HG02798 (cell line): Measurements from ENCODE around the gene PPT2.
"Not testable (repeated sequence)": the region's sequence is repeated elsewhere in the genome, so short reads cannot be mapped to it uniquely, and the experiment has no call there.

Experiments used
- ATAC-seq: cut with Tn5 transposase; IDR thresholded peaks from one replicate; pipeline ENCODE4 v1.9.1; 2021; ENCODE audit warnings: mild to moderate bottlenecking; ENCODE audit not compliant: unreplicated experiment, poor library complexity

PPT2 gene

GRCh38 chr6:32200711-32201475 is 47.0 kb downstream of the PPT2 start:
- no peak for ATAC-seq

- no peak for ATAC-seq
Measured at GRCh38 chr6:32202186-32202585, 48.2 kb downstream of the PPT2 start.

DNA sequence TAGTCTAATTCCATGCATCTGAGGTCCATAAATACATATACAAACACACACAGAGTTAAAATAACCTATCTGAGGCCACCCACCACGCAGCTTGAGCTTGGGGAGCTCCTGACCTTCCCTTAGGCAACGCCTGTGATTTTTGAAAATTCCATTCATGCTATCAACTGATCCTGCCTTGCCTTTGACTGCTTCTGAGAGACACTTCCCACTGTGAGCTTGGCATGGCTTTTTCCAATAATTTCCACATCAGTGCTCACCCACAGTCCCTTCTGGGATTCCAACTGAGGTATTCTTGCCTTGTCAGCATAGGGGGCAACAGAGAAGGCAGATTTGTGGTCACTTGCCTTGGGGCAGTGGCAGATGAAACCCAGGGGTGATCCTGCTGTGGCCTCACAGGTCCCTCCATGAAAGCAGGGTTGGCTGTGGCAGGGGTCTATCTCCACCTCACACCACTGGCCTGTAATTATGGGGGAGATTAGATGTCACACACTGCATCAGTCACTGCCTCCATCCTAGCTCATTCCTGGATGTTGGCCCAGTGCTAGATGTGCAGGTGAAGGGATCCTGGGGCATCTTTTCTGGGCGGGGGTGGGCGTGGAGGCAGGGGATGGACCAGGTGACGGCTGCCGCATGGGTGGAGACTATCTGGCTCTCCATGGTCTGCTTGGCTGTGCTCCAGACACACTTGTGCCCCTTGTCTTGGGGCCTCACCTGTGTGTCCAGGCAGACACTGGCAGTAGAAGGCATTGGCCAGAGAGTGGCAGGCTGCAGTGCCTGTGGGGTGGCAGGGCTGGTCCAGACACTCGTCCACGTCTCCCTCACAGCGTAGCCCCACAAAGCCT is 49.7 kb downstream of the PPT2 start:
- no peak for ATAC-seq

GRCh38 chr6:32204268-32204715 is 50.4 kb downstream of the PPT2 start:
- ATAC-seq = no peak

DNA sequence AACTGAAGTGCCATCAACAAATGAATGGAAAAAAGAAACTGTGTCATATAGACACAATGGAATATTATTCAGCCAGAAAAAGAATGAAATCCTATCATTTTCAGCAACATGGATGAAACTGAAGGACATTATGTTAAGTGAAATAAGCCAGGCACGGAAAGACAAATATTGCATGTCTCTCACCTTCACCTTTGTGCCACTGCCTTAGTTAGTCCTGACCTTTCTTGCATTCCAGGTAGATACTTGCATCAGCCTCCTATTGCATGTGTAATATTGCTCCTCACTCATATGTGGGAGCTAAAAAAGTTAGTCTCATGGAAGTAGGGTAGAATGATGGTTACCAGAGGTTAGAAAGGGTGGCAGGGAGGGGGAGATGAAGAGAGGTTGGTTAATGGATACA is 55.1 kb downstream of the PPT2 start:
- ATAC-seq = no peak

DNA sequence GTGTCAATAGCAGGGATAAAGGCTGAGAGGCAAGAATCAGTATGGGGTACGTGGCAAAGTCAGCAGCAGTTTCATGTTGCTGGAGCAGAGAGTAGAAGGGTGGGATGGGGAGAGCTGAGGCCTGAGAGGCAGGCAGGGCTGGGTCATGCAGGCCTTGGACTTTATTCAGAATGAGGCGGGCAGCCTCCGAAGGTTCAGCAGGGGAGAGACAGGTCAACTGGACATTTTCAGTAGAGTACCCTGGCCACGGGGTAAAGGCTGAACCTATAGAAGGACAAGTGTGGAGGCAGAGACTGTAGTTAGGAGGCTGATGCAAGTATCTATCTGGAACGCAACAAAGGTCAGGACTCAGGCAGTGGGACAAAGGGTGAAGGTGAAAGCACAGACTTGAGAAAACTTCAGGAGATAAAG is 56.3 kb downstream of the PPT2 start:
- no peak for ATAC-seq

DNA sequence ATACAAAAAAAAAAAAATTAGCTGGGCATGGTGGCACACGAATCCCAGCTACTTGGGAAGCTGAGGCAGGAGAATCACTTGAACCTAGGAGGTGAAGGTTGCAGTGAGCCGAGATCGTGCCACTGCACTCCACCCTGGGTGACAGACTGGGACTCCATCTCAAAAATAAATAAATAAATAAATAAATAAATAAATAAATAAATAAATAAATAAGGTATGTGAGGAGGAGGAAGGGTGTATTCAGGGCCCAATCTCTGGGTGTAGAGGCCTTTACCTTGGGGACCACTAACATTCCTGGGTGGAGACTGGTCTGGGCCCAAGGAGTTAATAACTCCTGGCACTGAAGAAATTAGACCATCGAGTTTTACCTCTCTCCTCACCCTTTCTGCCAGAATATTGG is 57.5 kb downstream of the PPT2 start:
- not testable (repeated sequence) for ATAC-seq

- ATAC-seq = no peak
Measured at GRCh38 chr6:32212076-32212760, 58.3 kb downstream of the PPT2 start.
